Measurements from ENCODE around the gene PCYT1B.

Gene PCYT1B

DNA sequence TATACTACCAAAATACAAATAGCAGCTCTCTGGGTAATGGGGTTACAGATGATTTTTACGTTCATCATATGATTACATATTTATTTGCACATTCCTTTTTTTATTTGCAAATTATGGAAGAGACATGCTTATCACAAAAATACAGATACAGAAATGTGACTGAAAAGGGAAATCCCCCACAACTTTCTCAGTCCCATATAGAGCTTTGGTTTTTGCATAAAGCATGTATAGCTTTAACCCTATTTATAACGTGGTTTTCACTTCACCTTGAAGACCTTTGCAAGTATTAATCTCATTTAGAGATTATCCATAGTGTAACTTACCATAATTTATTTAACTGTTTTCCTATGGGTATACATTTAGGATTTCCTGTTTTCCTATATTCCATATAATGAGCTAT, 126.7 kb downstream of the PCYT1B start:
- DNase-seq, result no peak

DNA sequence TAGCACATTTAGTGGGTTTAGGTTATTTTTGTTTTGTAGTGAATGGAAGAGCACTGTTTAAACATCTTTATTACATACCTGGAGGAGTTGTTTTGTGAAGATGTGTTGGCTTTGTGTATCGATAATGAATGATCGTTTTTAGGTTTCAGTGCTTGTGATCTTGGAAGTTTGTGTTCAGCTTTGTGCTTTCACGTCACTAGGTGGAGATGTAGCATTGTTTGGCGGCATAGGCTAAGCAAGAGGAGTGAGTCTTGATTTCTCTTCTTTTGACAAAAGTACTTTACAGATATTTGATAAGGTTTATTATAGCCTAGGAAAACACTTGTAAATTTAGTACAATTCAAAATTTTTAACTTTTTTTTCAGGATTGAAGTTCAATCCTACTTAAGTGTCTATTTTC, 131.7 kb downstream of the PCYT1B start:
- no peak for DNase-seq

DNA sequence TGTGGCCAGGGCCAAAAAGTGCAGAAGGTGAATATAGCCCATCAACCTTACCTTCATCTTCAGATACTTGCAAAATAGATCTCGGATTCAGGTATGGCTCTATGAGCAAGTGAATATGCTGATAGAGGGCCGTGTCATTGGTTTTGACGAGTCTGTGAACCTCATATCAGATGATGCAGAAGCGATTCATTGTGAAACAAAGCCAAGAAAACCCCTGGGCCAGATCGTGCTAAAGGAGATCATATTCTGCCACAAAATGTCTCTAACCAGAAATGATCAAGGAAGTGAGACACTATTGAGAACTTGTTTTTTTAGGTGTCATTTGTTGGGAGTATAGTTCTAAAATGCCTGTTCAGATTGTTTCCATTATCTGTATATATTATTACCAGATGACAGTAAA, 133.7 kb downstream of the PCYT1B start:
- no peak for DNase-seq

DNA sequence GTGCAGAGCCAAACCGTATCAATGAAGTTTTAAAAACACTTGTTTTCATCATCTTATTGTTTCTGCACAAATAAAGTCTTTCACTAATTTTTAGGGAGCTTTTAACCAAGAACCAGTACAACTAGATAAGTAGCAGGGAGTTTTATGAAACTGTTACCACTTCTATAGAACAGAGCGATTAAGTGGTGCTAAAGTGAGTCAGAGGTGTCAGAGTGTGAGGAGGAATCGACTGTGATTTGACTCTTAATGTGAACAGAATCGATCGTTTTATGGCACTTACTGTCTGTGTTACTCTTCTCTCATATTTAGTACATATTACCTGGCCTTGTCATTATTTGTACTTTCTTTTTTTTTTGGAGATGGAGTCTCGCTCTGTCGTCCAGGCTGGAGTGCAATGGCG, 138.8 kb downstream of the PCYT1B start:
- DNase-seq, result no peak

Measured in RPMI8226 (cell line).